HK-2 (cell line): ENCODE measurements around the gene PCSK2.

Source experiments
- DNase-seq: peaks from one replicate; pipeline ENCODE4 v3.0.0-alpha.2; 2018; ENCODE audit not compliant: unreplicated experiment

PCSK2 gene

DNA sequence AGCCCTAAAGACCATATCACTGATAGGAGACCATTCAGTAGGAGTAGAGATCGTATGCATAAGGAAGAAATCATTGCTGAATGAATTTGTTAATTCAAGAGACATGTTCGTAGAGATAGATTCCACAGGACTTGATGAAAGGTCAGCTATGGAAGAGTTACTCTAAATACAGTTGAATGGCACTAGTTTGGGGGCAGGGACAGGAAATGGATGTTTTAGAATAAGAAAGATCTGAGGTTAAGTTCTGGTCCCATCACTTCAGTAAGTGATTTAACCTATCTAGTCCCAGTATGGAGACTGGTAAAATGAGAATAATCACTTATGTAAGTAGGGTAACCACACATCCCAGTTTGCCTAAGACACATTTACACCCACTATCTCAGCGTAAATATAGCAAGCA is 307.2 kb downstream of the PCSK2 start:
- no peak for DNase-seq
